Fibroblast of skin of abdomen (primary cell): ENCODE measurements around the gene JTB.

Experiments
- DNase-seq: peaks from one replicate; pipeline ENCODE4 v3.0.0-alpha.2; 2013

Gene JTB

DNA sequence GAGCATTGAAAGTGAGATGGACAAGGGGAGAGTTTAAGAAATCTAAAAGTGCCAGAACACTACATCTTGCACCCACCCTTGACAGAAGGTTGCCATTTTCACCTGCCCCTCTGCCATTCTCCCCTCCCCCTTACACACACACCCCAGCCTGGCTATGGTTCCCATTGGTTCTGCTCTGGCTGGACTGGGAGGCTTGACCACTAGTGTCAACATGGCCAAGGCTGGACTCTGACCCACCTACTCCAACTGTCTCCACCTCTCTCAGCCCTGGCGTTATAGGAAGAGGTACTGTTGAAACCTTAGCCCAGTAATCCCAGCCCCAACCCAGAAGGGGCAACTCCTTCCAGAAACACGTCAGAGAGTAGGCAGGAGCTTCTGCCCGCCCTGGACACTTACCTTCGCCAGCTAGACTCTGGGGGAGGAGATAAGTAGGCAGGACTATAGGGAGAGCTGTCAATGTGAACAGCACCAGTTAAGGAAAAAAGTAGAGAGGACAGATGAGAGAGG is 23.6 kb downstream of the JTB start:
- no peak for DNase-seq

DNA sequence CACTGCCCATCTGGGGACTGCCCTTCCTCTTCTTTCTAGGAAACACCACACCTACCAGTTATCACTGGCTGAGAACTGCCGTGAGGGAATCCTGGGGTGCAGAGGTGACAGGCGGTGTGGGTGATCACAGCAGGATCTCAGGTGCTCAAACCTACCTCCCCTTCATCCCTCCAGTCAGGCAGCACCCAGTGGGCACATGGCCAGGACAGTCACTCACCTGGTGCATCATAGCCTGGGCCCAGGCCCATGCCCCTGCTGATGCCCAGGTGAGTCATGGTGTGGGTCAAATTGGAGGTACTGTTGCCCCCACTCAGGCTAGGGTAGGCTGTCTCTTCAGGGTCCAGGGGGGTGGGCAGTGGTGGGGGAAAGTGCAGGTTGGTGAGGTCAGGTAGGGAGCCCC is 25.7 kb downstream of the JTB start:
- no peak for DNase-seq

DNA sequence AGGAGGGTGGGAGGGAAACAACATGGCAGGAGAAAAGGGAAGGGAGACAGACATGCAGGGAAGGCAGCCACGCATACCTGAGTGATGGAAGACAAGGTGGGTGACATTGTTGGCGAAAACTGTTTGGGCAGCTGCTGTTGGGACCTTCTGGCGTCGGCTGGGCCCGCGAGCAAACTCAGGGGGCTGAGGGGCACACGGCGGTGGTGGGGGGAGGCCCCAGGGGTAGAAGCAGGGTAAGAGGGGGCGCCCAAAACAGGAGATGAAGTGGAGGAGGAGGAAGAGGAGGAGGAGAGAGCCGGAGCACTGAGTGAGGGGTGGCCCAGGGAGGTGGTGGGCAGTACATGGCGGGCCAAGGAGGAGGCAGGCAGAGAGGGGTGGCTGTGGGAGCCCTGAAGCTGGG is 26.3 kb downstream of the JTB start:
- DNase-seq = no peak

DNA sequence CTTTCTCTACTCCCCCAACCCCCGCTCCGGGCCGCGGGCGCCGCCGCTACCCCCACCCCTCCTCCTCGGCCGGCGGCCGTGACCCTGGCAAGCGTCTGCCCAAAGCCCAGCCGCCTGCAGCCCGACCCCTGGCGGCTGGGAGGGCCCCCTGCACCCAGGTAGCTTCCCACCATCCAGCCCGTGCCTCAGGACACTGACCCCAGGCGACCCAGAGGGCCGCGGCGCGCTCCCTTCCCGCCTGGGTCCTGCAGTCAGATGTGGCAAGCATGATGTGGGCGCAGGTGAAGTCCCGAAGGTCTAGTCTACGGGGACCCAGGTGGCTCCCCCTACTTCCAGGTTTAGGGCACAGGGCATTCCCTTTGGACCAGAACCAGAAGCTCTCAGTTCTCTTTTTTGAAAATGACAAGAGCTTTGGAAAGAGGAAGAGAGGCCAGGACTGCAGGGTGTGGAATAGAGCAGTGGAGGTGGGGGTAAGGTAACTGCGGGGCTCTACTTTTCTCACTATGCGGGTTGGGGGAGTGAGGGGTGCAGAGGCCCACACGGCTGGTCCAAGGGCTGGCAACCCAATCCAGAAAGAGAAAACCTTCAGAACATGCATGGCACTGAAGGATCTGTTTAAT is 30.7 kb downstream of the JTB start, which contains the start of gene DENND4B:
Gene DENND4B (minus strand): TSS at position 97 of the 620 bp plus-strand sequence. CDS start 2,344 bp downstream, outside the sequence.
- peak; percentile 73 for DNase-seq

DNA sequence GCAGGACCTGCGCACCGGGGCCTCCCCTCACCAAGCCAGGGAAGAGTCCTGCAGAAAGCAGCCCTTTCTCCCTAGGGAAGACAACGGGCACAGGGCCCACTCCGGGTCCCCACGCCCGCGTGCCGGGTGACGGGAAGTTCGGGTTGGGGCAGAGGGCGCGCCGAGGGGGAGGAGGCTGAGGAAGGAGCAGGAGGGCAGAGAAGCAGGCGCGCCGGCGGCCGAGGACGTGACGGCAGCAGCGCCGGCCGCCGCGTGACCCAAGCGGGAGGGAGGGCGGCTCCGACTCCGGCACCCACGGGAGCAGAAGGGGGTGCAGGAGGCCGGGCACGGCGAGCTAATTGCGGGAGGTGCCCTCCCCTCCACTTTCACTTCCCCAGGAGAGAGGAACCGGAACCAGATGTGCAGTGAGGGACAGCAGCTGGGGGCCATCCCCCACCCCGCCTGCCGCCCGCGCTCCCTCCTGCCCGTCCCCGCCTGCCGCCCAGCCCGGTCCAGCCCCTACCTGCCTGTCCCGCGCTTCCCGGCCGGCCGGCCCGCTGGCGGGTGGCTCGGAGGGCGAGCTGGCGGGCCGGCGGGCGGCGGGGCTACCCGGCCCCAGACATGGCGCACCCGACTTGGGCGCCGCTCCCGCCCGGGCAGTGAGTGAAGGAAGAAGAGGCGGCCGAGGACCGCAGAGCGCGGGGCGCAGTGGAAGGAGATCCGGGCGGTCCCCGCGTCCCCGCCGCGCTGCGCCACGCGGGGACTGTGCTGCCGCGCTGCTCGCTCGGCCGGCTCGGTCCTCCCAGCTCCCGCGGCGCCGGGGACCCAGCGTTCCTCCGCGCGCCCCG is 31.5 kb downstream of the JTB start:
- DNase-seq = peak; percentile 48

DNA sequence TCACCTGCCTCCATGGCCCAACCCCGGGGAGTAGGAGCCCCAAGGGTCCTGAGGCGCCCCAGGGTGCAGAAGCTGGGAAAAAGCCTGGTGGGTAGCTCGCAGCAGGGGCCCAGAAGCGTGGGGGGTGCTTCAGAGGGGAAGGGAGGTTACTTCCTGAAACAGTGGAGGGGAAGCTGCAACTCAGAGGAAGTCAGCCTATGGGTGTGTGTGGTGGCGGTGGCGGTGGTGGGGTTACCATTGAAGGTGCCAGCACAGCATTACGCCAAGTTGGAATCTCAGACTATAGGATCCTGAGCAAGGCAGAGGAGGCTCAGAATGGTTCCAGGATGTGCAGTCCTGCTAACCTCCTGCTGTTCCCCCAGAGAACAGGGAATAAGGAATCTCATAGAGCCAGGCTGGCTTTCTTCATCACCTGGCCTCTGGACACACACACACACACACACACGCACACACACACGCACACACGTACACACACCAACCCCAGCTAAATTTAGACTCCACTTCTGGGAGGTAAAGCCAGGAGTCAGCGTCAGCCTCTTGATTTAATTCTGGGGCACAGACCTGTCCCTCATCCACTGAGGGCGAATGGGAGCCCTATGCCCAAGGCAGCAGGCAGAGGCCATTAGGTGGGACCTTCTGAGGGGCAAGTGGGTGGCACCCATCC is 32.2 kb downstream of the JTB start:
- peak; percentile 23 for DNase-seq

DNA sequence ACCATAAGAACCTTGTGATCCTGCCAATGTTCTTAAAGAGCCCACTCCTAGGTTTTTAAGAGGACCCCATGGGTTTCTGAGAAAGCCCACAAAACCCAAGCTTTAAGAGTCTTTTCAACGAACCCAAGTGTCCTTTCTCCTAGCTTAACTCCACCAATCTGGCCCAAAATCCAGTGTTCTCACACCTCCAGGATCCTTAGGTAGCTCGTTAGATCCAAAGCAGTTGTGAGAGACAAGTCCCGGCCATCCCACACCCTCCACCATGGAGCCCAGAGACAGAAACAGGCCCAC is 32.7 kb downstream of the JTB start:
- no peak for DNase-seq

DNA sequence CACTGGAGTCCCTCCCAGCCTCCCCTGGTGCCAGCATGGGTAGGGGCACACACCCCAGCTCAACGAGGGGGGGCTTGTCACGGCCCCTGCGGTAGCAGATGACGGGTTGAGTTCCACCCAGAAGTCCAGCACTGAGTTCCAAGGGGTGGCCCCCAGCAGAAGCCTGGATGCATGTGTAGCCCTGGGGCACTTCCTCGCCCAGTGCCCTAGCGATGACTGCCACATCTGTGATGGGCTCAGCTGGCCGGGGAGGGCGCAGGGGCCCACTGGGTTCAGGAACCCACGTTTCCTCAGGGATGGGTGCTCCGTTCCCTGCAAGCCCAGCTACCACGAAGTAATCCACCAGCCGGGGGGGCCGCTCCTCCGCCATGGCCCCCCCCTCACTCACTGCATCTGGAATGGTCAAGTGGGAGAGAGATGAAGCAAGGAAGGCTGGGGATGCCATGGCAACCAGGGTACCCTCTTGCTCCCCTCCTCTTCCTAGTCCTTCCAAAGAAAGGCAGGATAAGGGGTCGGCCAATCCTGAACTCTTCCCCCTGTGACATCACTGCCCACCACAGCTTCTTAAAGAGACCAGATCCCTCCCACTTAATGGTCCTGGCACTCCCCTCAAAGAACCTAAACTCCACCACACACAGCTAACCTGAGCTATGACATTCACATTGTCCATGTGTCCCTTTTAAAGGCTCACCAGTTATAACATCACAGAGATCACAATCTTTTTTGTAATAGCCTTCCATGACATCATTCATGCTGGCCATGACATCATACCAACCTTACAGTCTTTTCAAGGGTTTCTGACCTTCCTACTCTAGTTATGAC is 33.3 kb downstream of the JTB start:
- DNase-seq = no peak

DNA sequence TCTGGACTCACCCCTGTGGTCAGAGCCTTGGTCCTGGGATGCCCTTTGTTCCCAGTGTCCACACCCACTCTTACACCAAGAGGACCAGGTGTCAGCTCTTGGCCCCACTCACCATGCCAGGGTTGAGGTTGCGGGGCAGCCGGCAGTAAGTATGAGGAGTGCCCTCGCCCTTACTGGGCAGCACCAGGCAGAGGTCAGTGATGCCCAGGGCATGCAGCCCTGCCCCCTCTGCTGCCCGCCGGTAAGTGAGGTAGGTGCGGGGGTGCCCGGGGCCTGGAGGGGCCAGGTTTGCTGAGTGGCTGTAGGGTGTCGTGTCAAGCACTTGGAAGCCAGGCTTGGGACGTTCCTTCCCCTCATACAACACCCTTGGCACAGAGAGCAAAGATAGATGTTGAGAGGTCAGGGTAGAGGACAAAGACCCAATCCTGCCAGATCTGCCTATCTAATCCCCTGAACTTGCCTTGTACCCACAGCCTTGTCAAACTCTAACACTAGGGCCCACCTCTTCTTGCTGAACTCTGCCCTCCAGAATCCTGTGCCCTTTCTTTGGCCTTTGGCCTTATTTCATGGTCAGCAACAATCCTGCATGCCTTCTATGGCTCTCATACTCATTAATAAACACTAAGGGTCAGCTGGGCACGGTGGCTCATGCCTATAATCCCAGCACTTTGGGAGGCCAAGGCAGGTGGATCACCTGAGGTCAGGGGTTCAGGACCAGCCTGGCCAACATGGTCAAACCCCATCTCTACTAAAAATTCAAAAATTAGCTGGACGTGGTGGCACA is 34.5 kb downstream of the JTB start:
- DNase-seq = no peak

DNA sequence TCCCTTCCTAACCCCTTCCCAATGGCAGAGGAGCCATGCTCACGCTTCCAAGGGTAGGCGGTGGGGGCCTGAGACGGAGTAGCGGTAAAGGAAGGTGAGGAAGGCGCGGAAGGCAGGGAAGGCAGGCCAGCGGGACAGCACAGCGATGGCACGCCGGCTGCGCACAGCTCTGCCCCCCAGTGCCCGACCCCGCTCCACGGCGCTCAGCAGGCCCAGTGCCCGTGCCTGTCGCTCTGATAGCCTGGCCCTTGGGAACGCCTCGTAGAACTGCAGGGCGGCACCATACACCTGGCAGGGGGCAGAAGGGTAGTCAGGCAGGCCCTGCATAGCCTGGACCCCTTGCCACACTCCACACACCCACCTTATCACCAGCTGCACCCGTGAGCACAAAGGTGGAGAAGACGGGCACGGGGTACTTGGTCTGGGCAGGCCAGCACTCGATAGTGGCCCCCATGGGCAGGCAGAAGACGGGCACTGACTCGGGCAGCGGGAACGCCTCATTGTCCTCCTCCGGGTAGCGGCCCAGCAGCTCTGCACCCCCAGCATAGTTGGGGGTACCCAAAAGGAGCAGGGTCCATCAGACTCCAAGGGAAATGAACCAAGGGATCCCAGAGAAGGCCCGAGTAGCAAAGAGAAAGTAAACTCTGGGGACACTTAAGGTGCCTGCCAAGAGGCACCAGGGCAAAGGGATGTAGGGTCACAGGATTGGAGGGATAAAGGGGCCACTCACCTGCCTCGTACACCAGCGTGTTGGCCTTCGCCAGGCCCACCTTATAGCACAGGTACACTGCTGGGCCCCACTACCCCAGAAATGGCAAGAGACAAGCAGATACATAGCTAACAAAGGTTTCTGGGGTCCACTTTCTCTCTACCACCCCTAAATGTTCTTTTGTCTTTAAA is 35.4 kb downstream of the JTB start:
- DNase-seq = no peak

DNA sequence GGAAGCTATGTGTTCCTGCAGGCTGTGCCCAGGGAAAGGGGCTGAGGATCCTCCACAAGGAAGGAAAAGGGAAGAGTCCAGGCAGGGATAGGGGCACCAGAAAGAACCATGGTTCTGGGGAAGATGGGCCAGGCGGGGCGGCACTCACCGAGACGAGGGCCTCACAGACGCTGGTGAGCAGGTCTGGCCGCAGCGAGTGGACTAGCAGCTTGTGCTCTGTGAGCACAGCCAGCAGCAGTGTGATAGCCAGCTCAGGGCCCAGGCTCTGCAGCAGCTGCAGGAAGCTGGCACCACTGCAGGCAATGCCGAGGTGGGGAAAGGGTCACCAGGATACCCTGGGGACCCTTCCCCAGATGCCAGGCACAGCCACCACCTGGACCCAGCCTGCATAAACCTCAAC is 36.7 kb downstream of the JTB start:
- DNase-seq = no peak

DNA sequence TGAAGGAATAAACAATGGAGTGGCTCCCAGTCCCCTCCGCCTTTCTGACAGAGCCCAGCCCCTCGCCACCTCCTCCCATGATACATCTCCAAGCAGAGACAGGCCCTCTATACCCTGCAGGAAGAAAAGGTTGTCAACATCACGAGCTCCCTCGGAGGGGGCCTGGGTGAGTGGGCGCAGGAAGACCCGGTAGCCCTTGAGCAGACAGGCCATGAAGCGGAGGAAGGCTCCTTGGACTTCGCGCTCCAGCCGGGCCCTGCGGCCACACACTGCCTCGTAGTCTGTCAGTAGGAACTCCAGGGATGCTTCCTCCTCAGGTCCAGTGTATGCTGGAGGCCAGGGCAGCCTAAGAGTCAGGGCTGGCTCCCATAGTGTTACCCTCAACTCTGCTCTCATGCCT is 38.0 kb downstream of the JTB start:
- no peak for DNase-seq

DNA sequence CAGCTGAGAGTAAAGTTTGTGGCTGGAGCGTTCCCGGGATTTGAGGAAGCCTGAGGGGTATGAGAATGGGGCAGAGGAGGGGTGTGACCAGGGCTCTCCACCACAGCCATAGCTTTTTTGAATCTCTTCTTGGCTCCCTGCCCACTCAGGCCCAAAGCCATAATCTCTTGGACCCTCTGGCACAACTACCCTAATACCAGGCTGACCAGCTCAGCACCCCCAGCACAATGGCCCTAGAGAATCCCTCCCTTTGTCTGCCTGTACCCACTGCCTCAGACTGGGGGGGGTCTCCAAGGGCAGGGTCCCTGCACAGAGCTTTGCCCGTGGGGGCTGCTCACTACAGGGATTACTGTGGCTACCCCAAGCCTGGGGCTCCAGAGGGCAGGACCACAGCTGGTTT is 38.5 kb downstream of the JTB start:
- no peak for DNase-seq

DNA sequence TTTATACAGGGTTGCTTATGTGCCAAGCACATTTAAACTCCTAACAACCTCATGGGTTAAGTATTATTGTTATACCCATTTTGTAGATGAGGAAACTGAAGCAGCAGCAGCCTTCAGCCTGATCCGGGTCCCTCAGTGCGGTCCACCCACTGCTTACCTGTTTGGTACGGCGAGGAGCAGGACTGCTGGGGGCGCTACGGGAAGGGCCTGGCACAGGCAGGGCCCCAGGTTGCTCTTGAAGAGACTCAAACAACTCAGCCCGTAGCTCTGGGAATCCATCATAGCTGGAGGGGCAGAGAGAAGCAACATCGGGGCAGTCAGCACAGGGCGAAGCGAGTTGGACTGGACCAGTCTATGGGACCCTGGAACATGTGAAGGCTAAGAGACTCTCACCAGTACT is 40.1 kb downstream of the JTB start:
- DNase-seq = no peak

DNA sequence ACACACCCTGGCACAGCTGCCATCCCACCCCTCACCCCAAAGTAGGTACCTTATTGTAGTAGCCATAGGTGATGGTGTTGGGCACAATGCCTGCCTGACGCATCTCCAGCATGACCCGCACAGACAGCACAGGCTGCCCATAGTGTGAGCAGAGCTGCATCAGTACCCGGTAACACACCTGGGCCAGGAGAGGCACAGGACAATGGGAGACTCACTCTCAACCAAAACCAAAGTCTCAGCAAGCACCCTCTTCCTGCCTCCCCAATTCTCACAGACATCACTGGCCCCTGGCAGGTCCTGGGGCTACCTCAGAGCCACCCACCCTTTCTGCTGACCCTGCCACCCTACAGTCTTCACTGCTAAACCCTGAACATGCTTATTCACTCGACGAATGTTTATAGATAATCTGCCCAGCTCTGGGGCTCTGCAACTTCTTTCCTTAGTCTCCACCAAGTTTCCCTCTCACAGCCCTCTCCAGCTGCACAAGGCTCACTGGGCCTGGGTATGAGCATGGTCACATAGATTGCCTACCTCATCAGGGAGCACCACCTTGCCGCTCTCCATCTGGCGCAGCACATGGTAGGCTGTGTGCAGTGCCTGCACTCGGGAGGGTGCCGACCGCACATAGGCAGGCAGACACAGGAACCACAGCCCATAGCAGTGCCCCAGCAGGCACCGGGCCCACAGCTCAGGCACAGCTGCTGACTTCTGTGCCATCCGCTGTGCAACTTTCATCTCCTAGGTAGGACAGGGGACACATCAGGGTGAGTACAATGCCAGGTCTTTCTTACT is 41.3 kb downstream of the JTB start:
- no peak for DNase-seq

DNA sequence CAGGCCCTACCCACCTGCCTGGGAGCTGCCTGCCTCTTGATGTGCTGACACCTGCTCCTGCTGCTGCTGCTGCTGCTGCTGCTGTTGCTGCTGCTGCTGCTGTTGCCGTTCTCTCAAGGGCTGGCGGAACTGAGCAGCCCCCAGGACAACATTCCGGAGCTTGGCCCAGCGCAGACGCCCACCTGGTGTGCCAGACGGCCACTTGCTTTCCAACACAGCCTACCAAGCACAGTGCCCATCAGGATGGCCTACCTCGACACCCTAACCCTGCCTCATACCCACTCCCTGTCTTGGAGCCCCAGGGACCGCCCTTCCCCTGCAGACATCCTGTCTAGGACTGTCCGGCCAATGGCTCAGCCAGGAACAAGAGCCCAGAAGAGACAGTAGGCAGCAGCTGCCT is 42.7 kb downstream of the JTB start:
- DNase-seq = no peak

DNA sequence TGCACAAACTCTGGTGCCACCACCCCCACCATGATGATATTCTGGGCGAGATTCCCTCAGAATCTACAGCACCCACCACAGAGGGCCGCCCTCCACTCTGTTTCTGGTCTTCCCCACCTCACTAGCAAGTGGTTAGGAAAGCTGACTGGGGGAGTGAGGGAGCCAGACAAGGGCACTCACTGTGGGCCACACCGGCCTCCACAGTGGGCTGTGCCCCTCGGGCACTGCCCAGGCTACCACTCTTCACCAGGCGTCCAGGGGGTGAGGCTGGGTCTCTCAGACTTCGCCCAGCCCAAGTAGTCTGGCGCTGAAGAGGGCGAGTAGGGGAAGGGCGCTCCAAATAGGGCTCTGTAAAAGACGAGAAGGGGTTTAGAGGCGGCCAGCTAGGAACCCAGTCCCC is 43.5 kb downstream of the JTB start:
- DNase-seq = no peak

DNA sequence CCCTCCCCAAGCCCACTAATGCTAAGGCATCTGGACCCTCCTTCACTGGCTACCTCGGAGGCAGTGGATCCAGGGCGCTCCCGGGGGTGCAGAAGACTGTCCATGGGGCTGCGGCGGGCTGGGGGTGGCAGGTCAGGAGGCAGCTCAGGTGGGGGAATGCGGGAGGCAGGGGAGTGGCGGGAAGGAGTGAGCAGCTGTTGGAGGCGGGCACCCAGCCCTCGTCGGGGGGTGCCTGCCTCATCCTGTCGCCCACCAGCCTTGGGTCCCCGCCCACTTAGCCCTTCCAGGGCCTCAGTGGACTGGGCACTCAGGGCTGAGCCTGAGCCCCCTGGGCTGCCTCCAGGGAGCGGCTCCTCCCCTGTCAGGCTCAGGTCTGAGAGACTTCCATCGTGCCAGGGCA is 44.0 kb downstream of the JTB start:
- no peak for DNase-seq

DNA sequence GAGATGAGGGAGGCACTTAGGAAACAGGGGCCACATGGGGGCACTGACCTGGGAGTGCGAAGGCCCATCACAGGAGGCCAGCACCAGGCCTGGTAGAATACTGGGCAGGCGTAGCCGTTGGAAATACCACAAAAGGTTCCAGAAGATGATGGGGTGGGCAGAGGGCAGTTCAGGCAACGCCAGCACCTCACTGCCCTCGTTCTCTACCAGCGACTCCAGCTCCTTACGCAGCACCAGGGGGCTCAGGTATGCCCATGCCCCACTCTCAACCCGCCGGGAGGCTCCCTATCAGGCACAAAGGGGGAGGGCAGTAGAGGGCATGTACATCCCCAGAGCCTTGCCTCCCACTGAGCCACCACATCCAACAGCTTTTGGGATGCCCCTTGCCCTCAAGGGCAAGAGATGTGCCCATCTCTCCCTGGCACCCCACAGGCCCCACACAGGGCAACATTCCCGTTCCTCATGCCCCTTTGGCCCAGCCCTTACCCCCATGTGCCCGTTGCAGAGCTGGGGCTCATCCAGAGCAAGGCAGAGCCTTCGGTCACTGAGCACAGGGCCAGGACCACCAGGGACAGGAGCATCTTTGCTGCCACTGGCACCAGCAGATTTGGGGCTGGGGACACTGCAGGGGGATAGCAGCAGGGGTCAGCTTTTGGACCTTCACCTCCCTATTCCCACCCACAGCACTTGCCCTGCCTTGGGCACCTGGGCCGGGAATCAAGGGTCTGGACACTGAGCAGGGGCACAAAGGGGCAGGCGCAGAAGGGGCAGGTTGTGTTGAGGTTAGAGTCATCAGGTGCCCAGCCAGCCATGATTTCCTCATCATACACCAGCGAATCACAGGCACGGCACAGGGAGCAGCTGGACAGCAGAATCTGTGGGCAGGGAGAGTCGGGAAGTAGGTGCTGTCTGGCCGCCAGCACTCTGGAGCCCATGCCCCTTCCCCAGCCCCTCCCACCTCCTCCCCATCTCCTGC is 45.0 kb downstream of the JTB start:
- no peak for DNase-seq
